ENCODE data around the gene ATP4B.

ATP4B gene

DNA sequence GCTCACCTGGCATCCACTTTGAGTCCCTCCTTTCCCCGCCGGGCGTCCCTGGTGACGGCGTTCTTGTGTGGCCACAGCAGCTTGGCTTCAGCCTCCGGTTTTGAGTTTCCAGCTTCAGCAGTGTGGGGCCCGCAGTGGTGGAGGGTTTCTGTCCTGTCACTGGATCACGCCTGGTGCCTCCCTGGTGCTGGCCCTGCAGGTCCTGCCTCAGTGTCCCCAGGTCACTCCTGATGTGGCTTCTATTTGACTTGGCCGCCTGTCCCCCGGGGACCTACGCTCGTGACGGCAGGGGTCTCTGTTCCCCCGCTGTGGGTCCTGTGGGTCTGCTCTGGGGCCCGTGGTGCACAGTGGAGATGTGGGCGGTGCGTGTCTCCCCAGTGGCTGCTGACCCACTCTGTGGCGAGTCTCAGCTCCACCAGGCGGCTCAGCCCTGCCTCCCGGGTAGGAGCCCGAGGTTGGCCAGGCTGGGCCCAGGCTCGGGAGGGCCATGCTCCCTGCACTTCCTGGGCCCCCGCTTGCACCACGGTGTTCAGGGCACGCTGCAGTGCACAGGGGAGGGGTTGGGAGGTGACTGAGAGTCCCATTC, 1.9 kb downstream of the ATP4B start:
- DNase-seq: peak; percentile 21

DNA sequence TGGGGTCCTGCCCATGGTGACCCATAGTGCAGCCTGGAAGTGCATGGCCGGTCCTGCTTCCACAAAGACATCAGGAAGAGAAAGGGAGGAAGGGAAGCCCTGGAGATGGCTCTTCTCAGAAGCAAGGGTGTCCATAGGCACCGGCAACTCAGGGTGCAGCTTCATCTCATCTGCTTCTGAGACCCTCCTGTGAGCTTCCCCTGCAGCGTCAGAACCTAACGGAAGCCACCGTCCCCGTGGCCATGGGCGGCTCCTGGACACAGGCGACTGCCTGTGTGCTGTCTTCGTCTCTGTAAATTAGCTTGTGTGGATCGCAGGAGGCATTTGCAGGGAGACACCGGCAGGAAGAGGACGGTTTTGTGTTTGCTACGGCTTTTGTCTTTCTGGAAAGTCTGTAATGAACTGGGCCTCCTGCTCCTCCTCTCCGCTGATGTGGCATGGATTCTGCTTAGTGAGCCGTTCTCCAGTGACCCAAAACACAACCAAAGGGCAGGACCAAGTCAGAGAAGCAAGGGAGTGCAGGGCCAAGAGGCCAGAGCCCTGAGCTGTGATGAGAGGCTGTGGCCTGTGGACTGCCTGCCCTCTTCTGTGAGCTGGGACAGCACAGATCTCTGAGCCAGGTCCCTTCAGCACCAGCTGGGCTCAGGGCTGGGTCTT, 2.5 kb downstream of the ATP4B start:
- no peak for DNase-seq

DNA sequence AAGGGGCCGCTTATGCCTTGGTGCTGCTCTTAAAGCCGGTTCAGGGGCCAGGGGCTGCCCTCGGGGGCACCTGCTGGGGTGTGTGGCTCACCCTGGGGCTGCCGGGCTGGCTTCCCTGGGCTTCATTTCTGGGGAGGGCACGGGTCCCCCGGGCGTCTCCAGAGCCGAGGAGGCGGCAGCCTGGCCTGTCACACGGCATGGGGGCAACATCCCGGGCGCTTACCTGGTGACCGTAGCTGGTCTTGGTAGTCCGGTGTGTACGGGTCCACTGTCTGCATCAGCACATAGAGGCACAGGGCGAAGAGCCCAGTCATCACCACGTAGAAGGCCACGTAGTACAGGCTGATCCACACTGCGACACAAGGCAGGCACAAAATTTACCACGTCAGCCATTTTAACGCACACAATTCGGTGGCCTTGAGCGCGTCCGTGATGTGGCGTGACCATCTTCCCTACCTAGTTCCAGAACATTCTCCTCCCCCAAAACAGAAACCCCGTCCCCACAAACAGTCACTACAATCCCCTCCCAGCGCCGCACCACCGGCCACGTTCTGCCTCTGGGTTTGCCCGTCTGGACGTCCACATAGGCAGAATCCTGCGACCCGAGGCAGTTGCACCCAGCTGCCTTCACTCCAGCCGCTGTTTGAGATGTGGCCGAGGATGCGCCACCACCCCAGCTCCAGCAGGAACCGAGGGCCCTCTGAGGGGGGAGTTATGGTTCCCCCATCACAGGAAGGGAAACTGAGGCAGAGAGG, 3.2 kb downstream of the ATP4B start:
- peak; percentile 15 for DNase-seq

DNA sequence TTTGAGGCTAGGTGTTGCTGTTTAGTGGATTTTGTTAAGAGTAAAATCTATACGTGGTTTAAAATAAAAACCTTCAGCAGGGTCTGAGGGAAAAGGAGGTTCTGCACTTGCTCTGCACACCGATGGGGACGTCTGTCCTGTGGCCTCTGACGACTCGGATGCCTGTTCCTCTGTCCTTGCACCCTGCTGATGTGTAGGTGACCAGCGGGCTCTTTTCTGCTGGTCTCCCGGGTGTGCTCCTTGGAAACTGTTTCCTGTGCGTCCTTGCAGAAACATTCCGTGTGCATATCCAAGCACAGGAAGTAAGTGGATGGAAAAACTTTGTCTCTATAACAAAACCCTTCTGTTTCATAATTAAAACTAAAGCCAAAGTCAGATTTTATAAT, 3.8 kb downstream of the ATP4B start:
- peak; percentile 19 for DNase-seq

DNA sequence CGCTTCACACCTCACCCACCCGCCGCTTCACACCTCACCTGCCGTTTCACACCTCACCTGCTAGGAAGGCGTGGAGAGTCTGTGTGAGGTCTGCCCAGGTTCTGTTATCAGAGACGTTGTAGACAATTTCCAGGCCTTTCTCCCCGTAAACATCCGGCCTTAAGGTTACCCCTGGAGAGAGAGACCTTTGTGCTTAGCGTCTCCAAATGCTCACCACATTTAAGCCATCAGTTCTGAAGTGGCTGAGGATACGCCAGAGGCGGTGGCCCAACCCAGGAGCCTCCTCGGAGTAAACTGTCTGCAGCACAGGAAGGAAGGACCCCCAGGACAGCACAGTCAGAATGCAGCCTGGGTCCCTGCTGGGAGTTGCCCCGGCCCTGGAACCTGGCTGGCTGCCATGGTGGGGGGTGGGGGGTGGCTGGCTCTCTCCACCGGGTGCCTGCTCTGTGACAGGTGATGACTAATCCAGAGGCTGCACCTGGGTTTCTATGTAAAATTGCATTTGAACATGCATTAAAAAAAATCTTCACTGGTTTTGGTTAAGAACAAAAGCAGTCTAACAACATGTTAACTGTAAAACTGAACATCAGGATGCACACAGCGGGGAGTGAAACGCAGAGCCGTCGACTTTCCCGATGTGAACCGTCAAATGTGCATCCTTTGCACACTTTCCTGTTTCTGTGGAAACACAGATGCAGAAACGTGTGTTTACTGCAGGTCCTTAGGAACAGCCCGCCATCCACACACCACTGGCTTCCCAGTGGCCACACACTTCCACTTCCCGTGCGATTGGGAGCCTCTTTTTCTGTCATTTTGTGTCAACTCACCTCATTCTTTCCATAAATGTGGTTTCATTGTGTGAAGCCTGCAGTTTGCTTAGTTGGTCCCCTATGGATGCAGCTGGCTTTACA, 4.5 kb downstream of the ATP4B start:
- DNase-seq: peak; percentile 26

- DNase-seq: peak; percentile 14
Observed at GRCh38 chr13:113652404-113653263, 5.4 kb downstream of the ATP4B start.

DNA sequence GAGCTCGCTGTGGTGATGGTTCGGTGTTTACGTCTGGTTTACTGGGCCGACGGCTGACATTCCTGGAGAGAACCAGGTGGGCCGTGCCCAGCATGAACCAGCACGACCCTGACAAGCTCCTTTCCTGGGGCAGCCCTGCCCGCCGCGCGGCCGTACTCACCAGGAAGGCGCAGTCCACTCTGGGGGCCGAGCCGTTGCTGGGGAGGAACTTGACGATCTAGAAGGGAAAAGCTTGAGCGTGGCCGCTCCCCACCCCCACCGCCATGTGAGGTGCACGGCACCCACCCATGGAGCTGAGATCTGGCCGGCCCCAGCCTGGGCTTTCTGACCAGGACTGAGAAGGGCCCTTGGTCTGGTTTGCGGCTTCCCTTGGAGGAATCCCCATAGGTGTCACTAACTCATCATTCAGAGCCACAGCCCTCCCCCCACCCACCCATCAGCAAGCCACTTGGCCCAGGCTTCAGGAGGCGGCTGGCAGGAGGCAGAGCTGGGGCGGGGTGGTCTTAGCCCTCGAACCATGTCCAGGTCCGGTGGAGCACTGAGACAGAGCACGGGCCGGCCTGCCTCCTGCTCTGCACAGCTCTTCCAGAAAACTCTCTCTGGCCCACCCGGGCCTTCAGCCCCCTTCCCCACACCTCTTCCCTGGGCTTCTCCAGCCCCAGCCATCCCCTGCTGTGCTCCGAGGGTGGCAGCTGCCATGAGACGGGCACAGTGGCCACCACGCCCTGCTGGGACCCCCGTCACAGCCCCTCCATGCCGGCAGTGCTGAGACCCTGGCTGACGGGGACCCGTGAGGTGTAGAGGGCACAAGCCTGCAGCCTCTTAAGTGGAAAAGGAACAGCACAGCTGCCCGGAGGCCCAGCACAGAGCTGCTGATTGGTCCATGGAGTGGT, 6.2 kb downstream of the ATP4B start:
- peak; percentile 6 for DNase-seq

- DNase-seq: peak; percentile 12
Observed at GRCh38 chr13:113650731-113651148, 7.3 kb downstream of the ATP4B start.

GRCh38 chr13:113650275-113650674, 7.7 kb downstream of the ATP4B start:
- DNase-seq: peak; percentile 10

GRCh38 chr13:113649212-113649611, 8.8 kb downstream of the ATP4B start:
- peak; percentile 10 for DNase-seq

DNA sequence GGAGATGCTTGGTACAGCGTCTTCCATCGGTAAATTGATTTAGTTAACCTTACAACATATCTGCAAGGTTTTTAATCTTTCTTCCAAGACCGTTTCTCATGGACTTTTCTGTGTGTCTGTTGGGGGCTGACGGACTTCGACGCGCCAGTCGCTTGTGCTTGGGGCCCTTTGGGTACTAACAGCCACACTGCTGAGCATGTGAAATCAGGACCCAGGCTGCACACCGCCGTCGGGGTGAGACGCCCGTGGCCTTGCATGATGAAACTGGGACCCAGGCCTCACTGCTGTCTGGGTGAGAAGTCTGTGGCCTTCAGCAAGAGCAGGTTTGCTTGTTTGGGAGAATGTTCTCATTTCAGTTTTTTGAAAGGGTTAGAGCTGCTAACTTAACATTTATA, 9.8 kb downstream of the ATP4B start:
- DNase-seq: no peak

DNA sequence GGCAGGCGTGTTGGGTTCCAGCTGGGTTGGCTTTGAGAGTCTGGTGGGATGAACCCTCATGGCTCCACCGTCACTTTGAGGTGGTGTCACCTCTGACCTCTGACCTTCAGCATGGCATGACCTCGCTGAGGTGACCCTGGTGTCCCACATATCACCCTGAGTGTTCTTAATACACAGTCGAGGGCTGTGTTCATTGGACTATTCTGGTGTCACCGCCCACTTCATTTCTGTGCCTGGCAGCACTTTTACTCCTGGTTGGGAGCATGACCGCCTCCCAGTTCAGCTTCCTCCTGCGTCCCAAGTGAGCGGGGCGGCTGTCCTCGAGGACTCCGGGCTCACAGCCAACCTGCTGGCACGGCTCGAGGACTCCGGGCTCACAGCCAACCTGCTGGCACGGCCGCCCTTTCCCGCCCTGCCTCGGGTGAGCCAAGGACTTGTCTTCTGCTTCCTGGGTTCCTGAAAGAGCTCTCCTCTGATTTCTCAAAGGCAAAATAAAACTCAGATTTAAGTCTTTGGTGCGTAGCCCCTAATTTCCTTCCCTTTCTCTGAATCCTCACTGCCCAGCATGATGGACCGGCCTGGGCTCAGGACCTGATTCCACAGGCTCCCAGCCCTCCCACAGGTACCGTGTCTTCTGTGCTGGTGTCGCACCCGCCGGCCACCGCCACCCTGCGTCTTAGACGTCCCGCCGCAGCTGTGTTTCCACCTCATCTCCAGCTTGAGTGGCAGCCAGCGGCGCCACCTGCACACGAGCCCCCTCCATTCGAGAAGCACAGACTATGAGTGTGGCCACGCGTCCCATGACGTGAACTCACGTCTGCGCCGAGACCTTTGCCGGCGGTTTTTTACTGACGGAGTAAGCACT, 10.4 kb downstream of the ATP4B start:
- DNase-seq: peak; percentile 85

- DNase-seq: peak; percentile 20
Observed at GRCh38 chr13:113646921-113647340, 11.1 kb downstream of the ATP4B start.

DNA sequence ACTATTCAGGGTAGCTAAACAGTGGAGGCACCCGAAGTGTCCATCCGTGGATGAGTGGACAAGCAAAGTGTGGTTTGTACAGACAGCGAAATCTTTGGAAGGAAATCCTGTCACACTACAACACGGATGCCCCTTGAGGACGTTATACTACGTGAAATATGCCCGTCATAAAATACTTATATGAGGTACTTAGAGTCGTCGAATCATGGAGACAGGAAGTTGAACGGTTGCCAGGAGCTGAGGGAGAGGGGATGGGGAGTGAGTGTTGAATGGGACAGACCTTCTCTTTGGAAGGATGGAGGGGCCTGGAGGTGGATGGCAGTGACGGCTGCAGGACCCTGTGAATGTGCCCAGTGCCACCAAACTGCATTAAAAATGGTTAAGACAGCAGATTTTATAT, 11.6 kb downstream of the ATP4B start:
- DNase-seq: peak; percentile 21

GRCh38 chr13:113645329-113645728, 12.7 kb downstream of the ATP4B start:
- no peak for DNase-seq

- DNase-seq: no peak
Observed at GRCh38 chr13:113644800-113645199, 13.2 kb downstream of the ATP4B start.

DNA sequence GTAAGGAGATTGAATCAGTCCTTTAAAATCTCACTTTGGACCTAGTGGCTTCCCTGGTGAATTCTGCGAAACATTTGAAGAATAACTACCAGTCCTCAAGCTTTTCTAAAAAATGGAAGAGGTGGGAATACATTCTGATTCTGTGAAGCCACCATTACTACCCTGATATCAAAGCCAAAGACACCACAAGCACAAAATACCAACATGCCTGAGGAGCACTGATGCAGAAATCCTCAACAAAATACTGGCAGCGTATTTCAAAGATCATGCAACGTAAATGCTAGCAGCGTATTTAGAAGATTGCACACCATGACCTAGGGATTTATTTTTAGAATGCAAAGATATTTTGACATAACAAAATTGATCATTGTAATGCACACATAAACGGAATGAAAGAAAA, 14.4 kb downstream of the ATP4B start:
- DNase-seq: no peak

DNA sequence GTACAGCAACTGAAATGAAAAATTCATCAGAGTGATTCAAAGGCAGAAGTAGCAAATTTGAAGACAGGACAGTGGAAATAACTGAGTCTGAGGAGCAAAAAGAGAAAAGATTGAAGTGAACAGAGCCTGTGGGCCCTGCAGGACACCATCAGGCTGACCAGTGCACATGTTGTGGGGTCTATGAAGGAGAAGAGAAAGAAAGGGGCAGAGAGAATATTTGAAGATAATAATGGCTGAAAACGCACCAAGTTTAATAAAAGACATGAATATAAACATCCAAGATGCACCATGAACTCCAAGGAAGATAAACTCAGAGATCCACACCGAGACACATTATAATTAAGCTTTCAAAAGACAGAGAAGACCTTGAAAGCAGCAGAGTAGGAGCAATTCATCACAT, 15.4 kb downstream of the ATP4B start:
- DNase-seq: no peak

- DNase-seq: peak; percentile 11
Observed at GRCh38 chr13:113641426-113641825, 16.6 kb downstream of the ATP4B start.
